GM19025 (cell line): ENCODE measurements around the gene AAK1.

Experiments used
- ATAC-seq: cut with Tn5 transposase; IDR thresholded peaks from one replicate; pipeline ENCODE4 v1.9.1; 2021; ENCODE audit warnings: mild to moderate bottlenecking, low read depth, moderate library complexity; ENCODE audit not compliant: unreplicated experiment

Gene AAK1

DNA sequence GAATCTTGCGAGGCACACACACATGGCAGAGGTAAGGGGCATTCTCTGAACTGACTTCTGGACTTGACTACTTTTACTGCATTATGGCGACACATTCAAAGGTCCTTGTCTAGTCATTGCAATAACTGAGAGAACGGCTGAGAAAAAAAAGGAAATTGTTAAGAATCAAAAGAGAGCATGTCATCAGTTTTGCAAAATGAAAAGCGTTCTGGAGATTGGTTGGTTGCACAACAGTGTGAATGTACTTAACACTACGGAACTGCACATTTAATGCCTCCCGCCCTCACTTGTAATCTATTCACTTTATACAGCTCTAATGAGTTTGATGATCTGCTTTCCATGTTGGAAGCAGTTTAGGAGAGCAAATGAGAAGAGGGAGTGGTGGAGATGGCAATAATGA is 137.8 kb downstream of the AAK1 start:
- ATAC-seq, result no peak

DNA sequence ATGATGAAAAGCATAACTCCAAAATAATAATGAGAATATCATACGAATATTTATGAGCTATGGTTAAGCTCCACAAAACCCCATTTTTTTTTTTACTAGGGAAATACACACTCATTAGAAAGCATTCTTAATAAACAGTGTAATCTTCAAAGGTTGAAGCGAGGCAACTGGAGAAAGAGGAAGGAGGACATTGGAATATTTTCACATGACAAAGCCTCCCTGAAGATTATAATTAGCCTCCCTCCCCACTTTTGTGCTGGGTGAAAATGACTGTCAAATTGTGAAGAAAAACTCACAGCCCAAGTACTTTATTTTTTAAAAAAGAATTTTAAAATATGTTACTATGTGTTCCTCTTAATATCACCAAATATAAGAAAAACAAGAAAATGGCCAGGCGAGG is 142.2 kb downstream of the AAK1 start:
- no peak for ATAC-seq

DNA sequence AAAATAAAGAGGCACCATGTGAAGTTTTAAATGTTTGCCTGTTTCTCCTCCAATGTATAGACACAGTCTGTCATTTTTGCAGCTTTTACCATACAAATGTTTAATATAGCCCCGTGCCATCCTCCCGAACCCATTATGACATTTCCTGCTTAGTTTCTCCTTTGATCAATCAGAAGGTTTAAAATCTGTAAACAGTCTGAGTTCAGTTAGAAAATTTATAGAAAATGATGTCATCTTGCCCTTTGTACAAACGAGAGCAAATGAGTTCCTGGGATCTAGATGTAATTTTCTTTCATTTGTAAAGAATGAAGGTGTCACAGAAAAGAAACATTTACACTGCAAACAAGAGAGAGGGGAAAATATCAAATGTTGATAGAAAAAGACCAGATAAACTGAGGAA is 143.6 kb downstream of the AAK1 start:
- ATAC-seq, result no peak

DNA sequence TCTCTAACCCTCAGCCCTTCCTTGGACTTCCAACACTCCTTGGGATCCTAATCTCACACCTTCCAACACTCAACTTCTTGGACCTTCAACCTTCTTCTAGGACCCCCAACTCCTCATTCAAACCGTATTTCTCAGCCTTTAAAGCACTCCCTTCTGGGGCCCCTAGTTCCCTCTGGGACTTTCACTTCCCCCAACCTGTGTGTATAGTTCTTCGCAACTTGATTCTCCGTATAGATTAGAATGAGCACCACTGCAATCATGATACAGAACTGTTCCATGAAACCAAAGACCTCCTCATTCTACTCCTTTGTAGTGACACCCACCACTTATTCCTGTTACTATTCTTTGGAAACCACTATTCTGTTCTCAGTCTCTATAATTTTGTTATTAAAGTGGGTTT is 144.3 kb downstream of the AAK1 start:
- ATAC-seq, result no peak

DNA sequence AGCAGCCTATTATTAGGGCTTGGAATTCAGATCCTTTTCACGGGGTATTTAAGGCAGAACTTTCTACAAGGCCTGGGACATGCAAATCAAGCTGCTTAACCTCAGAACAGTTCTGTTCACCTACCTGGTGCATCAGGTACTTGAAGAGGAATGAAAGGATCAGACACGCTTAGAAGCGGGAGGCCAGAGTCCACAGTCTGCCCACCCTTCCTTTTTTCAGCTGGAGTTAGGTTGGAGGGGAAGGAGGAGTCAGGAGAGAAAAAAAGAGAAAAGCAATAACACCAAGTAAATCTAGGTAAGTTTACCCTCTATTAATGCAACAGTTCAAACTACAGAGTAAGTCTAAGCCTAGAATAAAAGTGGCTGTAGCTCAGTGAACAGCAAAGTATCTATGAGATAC is 147.7 kb downstream of the AAK1 start:
- ATAC-seq, result no peak

DNA sequence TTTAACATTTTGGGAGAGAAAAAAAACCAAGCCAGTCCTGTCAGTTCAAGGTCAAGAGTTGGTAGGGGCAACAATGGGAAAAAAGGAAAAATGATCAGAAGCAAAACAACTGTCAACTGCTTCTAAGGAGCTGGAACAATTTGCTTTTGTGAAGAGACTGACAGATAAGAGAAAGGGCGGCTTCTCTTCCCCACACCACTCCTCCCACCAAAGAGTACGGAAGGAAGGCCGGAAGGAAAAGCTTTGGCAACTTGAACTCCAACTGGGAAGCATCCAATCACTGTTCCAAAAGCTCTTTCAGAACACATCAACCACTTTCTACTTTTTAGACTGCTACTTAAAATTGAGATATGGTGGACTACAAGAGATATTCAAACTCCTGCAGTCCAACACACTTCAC is 148.5 kb downstream of the AAK1 start:
- no peak for ATAC-seq

DNA sequence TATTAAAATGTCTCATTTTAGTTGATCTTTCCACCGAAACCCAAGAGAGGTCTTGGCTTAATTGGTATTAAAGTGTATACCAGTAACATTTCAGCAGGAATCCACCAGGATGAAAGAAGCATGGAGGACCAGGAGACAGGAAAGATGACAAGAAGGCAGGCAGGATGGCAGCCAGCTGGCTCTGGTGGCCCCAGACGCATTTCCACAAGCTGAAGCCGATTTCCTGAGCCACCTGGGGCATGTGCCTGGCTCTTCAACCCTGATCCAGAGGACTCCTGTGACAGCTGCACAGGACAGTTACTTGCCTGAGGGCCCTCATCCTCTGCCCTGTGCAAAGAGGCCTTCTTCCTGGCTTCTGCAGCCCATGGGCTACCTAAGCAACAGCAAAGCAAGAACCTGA is 149.4 kb downstream of the AAK1 start:
- no peak for ATAC-seq

DNA sequence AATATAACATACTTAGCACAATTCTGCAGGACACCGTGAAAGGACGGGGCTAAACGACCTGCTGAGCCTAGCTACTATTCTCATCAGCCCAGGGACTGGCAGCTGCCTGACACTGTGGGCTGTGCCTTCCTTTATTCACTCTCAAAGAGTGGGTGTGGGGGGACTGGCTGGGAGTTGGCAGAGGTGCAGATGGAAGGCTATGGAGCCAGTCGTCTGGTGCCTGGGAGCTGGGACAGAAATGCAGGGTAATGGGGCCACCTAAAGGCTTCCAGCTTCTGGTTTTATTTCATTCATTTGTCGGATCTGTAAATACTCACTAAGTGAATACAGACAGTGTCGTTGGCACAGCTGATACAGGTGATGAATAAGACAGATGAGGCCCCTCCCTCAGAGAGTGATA is 150.3 kb downstream of the AAK1 start:
- ATAC-seq, result no peak

DNA sequence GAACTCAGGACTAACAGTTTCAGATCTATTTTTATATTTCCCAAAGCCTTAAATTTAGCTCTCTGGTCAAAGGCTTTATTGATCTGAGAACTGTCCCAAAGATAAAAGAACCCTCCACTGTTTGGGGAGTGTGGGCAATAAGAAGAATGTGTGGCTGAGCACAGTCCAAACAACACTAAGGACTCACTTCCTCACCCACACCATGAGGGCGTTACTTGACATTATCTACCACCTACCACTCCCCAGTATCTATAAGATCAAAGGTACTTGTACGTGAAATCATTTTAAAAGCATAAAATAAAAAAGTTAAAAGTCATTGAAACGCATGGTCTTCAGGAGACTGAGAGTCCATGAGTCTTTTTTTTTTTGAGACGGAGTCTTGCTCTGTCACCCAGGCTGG is 151.7 kb downstream of the AAK1 start:
- no peak for ATAC-seq

DNA sequence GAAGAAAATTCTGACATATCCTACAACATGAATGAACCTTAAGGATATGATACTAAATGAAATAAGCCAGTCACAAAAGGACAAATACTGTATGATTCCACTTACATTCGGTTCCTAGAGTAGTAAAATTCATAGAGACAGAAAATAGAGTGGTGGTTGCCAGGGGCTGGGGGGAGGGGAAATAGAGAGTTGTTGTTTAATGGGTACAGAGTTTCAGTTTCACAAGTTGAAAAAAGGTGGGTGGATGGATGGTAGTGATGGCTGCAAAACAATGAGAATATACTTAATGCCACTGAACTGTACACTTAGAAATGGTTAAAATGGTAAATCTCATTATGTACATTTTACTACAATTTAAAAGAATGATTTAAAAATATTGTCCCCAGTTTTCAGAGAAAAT is 153.1 kb downstream of the AAK1 start:
- ATAC-seq, result no peak

DNA sequence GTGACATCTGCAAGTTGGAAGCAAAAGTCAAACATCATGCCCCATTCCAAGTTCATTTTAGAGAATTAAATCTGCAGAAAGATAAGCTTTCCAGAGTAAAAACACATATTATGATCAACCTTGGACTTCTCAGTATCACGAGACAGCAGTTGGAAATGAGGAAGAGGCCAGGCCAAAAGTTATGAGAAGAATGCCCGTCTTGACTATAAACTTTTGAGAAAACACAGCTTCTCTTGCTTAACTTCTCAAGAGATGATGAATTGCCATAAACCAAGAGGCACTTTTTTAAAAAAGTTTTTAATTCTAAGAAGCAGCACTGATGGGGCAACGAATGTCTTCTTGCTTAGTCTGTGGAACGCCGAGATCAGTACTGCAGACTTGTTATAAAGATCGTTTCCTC is 153.7 kb downstream of the AAK1 start:
- ATAC-seq, result no peak

DNA sequence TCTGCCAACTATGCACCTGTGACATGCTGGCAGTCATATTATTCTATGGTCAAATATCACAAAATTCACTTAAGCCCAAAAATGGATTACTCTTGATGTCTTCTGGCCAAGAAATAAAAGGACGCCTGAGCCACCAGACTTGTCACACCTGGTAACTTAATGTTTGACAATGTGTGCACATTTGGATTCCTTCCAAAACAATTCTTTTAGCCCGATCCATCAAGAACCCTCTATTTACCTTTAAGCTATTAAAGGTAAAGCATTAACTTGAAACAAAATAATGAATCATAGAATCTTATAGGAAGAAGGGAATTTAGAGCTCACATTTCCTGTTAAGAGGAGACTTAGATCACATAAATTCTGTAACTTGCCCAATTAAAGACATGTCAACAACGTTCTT is 159.8 kb downstream of the AAK1 start:
- ATAC-seq, result no peak

DNA sequence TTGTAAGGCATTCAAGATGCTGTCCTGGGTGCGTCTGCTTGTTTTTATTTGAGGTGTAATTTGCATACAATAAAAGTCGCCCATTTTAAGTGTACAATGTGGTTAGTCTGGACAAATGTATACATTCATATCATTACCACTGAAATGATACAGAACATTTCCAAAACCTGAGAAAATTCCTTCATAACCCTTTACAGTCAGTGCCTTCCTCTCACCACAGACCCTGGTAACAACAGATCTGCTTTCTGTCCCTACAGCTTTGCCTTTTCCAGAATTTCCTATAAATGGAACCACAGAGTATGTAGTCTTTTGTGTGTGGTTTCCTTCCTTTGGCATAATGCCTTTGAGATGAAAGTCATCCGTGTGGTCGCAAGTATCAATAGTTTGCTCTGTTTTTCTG is 160.5 kb downstream of the AAK1 start:
- ATAC-seq, result no peak

DNA sequence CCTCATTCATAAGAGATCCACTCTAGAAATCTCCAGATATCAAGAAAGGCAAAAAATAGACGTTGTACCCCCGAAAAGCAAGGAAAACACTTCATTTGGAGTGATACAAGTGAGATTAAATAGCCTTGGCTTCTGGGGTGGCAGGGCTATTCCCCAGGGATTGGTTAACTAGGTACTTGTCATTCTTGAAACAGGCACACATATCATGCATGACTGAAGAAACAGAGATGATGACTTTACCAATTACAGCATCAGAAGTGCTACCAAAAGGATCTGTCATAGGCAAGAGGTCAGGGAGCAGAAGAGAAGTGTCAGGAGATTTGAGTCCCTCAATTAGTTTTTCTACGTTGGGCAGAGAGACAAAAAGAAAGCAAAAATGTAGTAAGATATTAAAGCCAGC is 161.1 kb downstream of the AAK1 start:
- no peak for ATAC-seq

DNA sequence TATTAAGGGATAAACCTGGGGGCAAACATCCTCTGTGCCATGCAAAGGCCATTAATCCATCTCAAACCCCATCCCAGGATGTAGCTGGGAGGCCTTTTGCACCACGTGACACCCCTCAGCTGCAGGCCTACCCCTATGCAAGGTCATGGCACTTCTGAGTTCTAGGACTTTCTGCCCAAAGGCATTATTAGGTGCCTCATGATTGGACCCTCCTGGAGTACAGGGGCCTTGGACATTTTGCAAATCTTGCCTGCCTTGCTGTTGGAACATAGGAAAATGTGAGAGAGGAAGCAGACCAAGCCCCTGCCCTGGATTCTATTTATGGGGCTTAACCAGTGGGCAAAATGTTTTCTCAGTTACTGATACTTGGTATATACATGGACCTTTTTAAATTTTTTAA is 162.1 kb downstream of the AAK1 start:
- no peak for ATAC-seq

DNA sequence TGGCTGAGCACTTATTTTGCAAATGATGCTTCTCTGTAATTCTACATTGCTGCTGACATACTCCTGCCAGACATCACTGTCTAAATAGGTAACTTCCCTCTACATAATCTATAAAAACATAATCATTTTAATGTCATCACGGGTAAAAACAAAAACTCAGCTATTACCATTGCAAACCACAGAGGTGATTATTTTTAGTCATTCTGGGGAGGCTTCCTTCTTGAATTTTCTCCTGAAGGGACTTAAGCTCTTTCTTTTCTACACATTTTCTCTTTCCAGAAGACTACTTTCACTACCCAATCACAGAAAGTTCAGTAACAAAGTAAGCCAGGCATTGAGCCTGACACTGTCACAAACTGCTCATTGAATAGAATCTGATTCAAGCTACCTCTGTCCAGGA is 165.9 kb downstream of the AAK1 start:
- ATAC-seq, result no peak

DNA sequence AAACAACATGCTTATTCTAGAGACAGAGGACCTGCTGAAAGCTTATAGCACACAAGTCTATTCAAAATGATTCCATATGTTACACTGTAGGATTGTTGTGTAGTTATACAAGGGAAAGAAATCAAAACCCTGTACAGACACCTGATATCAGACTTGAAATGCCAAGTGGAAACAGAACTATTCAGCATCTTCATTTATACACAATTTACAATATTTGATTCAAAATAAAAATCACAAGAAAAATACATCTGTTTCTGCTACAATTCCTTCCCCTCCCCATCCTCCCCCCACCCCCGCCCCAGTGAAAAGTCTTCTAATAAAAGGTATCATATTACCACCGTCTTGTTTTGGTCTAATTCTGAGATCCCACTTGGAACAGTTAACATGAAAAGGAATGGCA is 168.9 kb downstream of the AAK1 start:
- ATAC-seq, result no peak

DNA sequence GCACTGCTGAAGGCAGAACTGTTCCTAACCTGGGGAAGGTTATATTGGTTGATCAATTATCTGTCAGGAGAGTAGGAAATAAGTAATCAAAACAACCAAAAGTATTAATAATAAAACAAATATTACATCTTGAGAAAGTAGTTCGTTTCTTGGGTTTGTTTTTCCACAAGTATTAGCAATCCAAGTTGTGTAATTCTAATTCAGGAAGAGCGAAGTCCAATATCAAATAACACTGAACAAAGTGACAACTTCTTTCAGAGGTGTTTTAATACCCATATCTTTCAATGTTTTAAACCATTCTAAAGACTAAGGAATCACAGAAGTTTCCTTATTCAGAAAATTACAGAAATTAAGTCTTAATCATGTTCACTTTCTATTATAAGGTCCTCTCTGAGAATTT is 171.7 kb downstream of the AAK1 start:
- ATAC-seq, result no peak

DNA sequence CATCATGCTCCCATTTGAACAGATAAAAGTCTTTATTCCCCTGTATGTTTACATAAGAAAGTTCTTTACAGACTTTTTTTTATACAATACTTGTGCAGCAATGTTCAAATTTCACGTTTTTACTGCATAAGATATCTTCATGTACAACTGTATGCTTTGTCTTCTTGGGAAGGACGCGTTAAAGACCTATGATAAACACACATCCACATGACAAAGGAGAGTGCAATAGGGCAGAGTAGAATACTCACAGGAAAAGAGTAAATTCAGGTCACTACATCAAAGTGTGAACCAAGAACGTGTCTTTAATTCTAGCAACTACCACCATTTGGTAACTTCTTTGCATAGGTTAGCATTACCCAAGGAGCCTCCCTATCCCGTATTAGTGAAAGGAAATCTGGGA is 172.6 kb downstream of the AAK1 start:
- ATAC-seq, result no peak

DNA sequence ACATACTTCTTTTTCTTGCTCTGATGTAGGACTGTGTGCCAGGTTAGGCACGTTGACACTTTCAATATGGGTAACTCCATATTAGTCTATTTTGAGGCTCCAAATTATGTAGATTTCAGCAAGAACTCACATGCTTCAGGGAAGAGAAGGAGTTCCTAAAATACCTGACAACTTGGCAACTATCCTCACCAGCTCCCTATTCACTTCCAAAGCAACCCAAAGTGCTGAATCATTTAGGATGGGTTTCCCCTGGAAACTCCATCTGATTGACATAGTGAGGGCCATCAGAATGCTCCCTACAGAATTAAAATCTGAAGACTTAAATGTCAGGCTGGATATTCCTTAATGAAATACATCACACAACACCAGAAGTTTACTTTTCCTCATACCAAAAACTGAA is 173.8 kb downstream of the AAK1 start:
- ATAC-seq, result no peak

DNA sequence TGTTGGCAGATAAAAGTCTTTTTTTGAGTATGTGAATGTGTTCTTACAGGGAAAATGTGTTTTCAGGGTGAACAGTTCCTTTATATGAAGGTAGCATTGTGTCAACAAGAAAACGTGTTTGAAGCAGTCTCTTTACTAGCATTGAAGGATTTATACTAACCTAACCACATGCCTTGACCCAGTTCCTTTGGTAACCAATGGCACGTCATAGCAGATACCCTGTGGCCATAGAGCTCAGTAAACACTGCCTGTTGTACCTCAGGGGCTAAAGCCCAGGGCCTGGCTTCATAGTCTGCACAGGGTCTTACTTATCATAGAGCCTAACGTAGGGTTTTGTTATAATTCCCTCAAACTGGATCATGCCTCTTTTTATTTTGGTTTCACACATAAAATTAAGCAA is 174.2 kb downstream of the AAK1 start:
- ATAC-seq, result no peak

DNA sequence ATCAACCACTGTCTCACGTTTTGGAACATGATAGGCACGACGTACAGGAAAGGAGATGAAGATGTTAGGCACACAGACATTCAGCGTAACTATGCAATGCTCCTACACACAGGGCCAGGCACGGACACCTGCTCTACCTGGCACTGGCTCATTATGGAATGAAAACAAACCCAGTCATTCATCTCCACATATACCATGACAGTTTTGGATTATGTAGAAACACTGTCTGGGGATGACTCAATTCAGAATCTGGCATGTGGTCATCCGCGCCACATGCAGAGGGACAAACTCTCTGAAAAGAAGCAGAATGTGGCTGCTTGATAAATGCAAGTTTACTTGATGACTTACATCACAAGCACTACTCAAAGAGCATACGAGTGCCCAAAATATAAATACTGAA is 176.8 kb downstream of the AAK1 start:
- no peak for ATAC-seq

DNA sequence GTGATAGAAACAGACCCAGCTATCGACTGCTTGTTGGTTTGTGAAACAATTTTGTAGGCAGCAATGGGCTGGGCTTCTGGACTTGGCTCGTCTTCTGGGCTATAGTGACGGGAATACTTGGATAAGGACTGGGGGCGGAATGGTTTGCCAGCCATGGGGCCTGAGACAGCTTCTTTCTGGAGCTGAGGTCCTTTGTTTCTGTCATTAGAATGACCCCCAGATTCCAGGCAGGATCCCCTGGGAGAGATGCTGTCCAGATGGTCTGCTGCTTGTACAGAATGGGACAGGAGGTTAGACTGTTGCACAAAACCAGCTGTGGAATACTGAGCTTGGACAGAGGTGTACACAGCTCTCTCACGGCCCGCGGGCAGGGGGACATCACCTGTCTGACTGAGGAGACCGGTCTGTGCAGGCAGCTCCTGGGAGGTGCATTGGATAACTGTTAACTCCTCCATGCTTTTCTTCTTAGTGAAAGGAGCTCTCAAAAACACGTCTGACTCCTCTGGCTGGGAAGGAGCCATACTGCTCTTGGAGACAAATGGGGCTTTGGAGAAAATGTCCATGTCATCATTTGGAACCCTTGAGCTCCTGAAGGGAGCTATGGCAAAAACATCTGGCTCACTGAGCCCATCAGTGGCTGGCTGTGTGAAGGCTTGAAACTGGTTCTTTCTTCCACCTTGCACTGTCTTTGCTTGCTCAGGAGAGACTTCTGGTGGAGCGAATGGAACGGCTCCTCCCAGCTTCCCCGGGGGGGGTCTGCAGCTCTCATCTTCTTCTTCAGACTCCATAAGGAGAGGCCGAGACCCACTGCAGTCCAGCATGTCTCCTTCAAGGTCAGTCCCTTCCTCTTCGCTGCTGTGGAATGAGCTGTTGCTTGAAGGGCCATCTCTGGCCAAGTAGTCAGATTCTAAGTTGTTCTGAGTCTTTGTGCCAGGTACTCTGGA is 177.8 kb downstream of the AAK1 start:
- no peak for ATAC-seq
